Liver (tissue), 3 donors: ENCODE results near the gene SLC4A8.

Source experiments
- FOXA1 ChIP-seq: IDR thresholded peaks from 2 replicates; pipeline ENCODE4 v1.6.1; 2016; ENCODE audit warnings: antibody characterized with exemption
- YY1 ChIP-seq: IDR thresholded peaks from 2 replicates; pipeline ENCODE4 v1.6.1; 2016; ENCODE audit warnings: antibody characterized with exemption, mild to moderate bottlenecking
- TF ChIP-seq, protein P1 (sequence below): fragments of 150-350 bp; IDR thresholded peaks from 2 replicates; pipeline ENCODE4 v1.5.1; 2017; ENCODE audit warnings: improper control_type of control experiment, low read depth, low read length; ENCODE audit not compliant: missing input control
- TF ChIP-seq, protein P2 (sequence below): IDR thresholded peaks from 2 replicates; pipeline ENCODE4 v1.6.1; 2016; ENCODE audit warnings: antibody characterized with exemption
- donor health status: healthy.
- donor health status: healthy.

DNA sequence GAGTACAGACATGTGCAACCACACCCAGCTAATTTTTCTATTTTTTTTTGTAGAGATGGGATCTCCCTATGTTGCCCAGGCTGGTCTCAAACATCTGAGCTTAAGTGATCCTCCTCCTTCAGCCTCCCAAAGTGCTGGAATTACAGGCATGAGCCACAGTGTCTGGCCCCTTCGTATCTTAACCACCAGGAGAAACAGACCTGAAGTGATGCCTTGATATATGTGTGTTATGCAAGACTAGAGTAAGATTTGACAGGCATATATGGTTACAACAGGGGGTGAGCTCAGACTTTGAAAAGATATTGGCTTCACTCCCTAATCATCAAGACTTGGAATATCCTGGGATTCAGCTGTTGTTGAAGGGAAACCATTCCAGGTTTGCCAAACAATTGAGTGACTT, 22.7 kb upstream of the SLC4A8 start:
- TF ChIP-seq, protein P1, sequence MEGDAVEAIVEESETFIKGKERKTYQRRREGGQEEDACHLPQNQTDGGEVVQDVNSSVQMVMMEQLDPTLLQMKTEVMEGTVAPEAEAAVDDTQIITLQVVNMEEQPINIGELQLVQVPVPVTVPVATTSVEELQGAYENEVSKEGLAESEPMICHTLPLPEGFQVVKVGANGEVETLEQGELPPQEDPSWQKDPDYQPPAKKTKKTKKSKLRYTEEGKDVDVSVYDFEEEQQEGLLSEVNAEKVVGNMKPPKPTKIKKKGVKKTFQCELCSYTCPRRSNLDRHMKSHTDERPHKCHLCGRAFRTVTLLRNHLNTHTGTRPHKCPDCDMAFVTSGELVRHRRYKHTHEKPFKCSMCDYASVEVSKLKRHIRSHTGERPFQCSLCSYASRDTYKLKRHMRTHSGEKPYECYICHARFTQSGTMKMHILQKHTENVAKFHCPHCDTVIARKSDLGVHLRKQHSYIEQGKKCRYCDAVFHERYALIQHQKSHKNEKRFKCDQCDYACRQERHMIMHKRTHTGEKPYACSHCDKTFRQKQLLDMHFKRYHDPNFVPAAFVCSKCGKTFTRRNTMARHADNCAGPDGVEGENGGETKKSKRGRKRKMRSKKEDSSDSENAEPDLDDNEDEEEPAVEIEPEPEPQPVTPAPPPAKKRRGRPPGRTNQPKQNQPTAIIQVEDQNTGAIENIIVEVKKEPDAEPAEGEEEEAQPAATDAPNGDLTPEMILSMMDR: no peak
- TF ChIP-seq FOXA1 (no peak), YY1 (no peak)
- TF ChIP-seq, protein P2, sequence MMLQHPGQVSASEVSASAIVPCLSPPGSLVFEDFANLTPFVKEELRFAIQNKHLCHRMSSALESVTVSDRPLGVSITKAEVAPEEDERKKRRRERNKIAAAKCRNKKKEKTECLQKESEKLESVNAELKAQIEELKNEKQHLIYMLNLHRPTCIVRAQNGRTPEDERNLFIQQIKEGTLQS: no peak
